GM23338 (cell line): ENCODE measurements around the gene CHRNB4. TPM values are rescaled to one million over a fixed set of nuclear protein-coding genes. Genes with fewer than 3 reads are reported as not detected.
A peak's percentile ranks its signal among the peaks of the same experiment; 100 is the strongest.

Source experiments
- ATAC-seq: fragments of 200-7000 bp; cut with Tn5 transposase; 3 replicates; pipeline ENCODE4 v1.9.1; 2020
- DNase-seq: peaks from one replicate; pipeline ENCODE4 v3.0.0-alpha.2; 2015; ENCODE audit warnings: low spot score
- H2AFZ ChIP-seq: fragments of 200-600 bp; sonication (generic); 2 replicates; pipeline ENCODE4 v1.8.0; 2016; ENCODE audit warnings: antibody characterized with exemption, mild to moderate bottlenecking, moderate library complexity
- H3F3A ChIP-seq: fragments of 200-600 bp; sonication (generic); replicated peaks from 2 replicates; pipeline ENCODE4 v1.8.0; 2017; ENCODE audit warnings: antibody characterized with exemption, mixed run types, low read depth
- H3K27ac ChIP-seq: fragments of 200-600 bp; sonication (generic); 2 replicates; pipeline ENCODE4 v1.6.1; 2016; ENCODE audit warnings: low read depth
- H3K27me3 ChIP-seq: fragments of 200-600 bp; sonication (generic); 2 replicates; pipeline ENCODE4 v1.8.0; 2016; ENCODE audit warnings: mild to moderate bottlenecking, mixed run types, moderate library complexity; ENCODE audit not compliant: insufficient read depth
- H3K36me3 ChIP-seq: fragments of 200-600 bp; sonication (generic); 2 replicates; pipeline ENCODE4 v1.8.0; 2016; ENCODE audit warnings: mild to moderate bottlenecking; ENCODE audit not compliant: insufficient read depth
- H3K4me1 ChIP-seq: fragments of 200-600 bp; sonication (generic); 2 replicates; pipeline ENCODE4 v1.8.0; 2016; ENCODE audit warnings: mild to moderate bottlenecking, moderate library complexity; ENCODE audit not compliant: insufficient read depth
- H3K4me2 ChIP-seq: fragments of 200-600 bp; sonication (generic); 2 replicates; pipeline ENCODE4 v1.7.1; 2017; ENCODE audit warnings: mixed run types
- H3K4me3 ChIP-seq: fragments of 200-600 bp; sonication (generic); 2 replicates; pipeline ENCODE4 v1.6.1; 2016; ENCODE audit warnings: mixed run types
- H3K79me2 ChIP-seq: fragments of 200-600 bp; sonication (generic); replicated peaks from 2 replicates; pipeline ENCODE4 v1.8.0; 2017; ENCODE audit warnings: mild to moderate bottlenecking; ENCODE audit not compliant: insufficient read depth
- H3K9me2 ChIP-seq: fragments of 200-600 bp; sonication (generic); 2 replicates; pipeline ENCODE4 v1.8.0; 2017; ENCODE audit not compliant: insufficient read depth
- H4K20me1 ChIP-seq: fragments of 200-600 bp; sonication (generic); replicated peaks from 2 replicates; pipeline ENCODE4 v1.8.0; 2017; ENCODE audit warnings: mild to moderate bottlenecking; ENCODE audit not compliant: insufficient read depth
- H3K27ac Mint-ChIP-seq: 2 replicates; pipeline ENCODE4 v1.8.0; 2020; ENCODE audit warnings: inconsistent platforms, mild to moderate bottlenecking, moderate library complexity, mixed read lengths
- H3K27me3 Mint-ChIP-seq: 3 replicates; pipeline ENCODE4 v1.8.0; 2022; ENCODE audit warnings: low read depth, mild to moderate bottlenecking, moderate library complexity, mixed read lengths, inconsistent platforms; ENCODE audit not compliant: insufficient read depth, poor library complexity
- H3K36me3 Mint-ChIP-seq: 3 replicates; pipeline ENCODE4 v1.8.0; 2021; ENCODE audit warnings: low read depth, mild to moderate bottlenecking, inconsistent platforms, moderate library complexity, mixed read lengths
- H3K4me1 Mint-ChIP-seq: 3 replicates; pipeline ENCODE4 v1.8.0; 2020; ENCODE audit warnings: mild to moderate bottlenecking, inconsistent platforms, mixed read lengths
- H3K4me3 Mint-ChIP-seq: 3 replicates; pipeline ENCODE4 v1.8.0; 2021; ENCODE audit warnings: moderate library complexity, mild to moderate bottlenecking, inconsistent platforms, mixed read lengths
- H3K9me3 Mint-ChIP-seq: 3 replicates; pipeline ENCODE4 v1.8.0; 2020; ENCODE audit warnings: moderate library complexity, mild to moderate bottlenecking, inconsistent platforms, mixed read lengths
- ETS1 ChIP-seq: IDR thresholded peaks from 2 replicates; pipeline ENCODE4 v1.6.1; 2016; ENCODE audit warnings: antibody characterized with exemption
- EZH2 ChIP-seq: fragments of 200-600 bp; sonication (generic); IDR thresholded peaks from one replicate; pipeline ENCODE4 v1.8.0; 2017; ENCODE audit warnings: antibody characterized with exemption, mild to moderate bottlenecking, low read depth; ENCODE audit not compliant: unreplicated experiment
- JUNB ChIP-seq: IDR thresholded peaks from one replicate; pipeline ENCODE4 v1.6.1; 2016; ENCODE audit warnings: antibody characterized with exemption; ENCODE audit not compliant: unreplicated experiment
- NANOG ChIP-seq: IDR thresholded peaks from 2 replicates; pipeline ENCODE4 v1.6.1; 2016; ENCODE audit warnings: antibody characterized with exemption, borderline replicate concordance
- STAT1 ChIP-seq: IDR thresholded peaks from one replicate; pipeline ENCODE4 v1.6.1; 2016; ENCODE audit warnings: antibody characterized with exemption; ENCODE audit not compliant: unreplicated experiment
- ZNF114 ChIP-seq: fragments of 250-450 bp; sonication (Bioruptor Pico); IDR thresholded peaks from 2 replicates; pipeline ENCODE4 v1.5.0; 2020; ENCODE audit warnings: mild to moderate bottlenecking, moderate library complexity
- ZNF331 ChIP-seq: fragments of 250-450 bp; sonication (Bioruptor Pico); IDR thresholded peaks from 2 replicates; pipeline ENCODE4 v1.5.0; 2020; ENCODE audit warnings: low read depth, mild to moderate bottlenecking, moderate library complexity
- polyA plus RNA-seq: library from polyadenylated mRNA; unstranded; fragments of >200 nt; fragmentation: Nextera tagmentation; extraction: Ambion mirVana; gene quantifications from 2 replicates; pipeline ENCODE4 v1.2.1, GENCODE V29; 2016
- total RNA-seq: library from RNA; depleted of rRNA; stranded (reverse); fragments of >200 nt; shearing (Covaris generic); gene quantifications from 2 replicates; pipeline ENCODE4 v1.2.3, GENCODE V29; 2014
- TF ChIP-seq, protein P1 (sequence below), 2 experiments: fragments of 200-600 bp in 1 of 2; sonication (generic) in 1 of 2; conservative IDR thresholded peaks; 2 replicates each; pipeline versions ENCODE4 v1.5.1 to v1.6.1; 2016 to 2017; ENCODE audit warnings: antibody characterized with exemption in 2 of 2, low read depth in 2 of 2, mild to moderate bottlenecking in 2 of 2, moderate library complexity in 1 of 2

Gene CHRNB4
- total and polyA plus RNA-seq, 2 experiments from 2014 or later: 1.4 to 1.6 TPM

DNA sequence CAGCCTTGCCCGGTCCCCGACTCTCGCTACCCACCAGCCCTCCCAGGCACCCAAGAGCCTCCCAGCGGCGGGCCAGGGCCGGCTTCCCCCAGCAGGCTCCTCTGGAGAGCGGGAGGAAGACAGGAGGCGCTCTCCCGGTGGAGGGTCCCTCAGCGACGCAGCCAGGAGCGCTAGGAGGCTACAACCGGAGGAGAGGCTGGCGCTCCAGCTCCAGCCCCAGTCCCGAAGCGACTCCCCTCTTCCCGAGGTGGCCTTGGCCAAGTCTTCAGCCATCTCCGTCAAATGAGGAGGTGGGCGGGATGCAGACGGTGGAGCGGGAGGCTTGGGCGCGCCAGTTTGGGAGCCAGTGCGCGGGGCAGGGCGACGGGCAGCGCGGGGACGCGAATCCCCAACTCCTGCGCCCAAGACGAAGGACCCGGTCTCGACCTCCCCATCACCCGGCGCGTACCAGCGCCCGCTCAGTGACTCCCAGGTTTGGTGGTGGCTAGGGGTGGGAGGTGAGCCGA lies 20.9 kb downstream of the CHRNB4 start:
- Mint-ChIP-seq H3K4me1 (peaks cover 21% of the 10 kb centered on the region), H3K4me3 (peak overlapping the region; percentile 72), H3K36me3 (no peaks in the 10 kb centered on the region), H3K27me3 (peaks cover 36% of the 10 kb centered on the region), H3K27ac (no peak overlapping the region), H3K9me3 (no peaks in the 10 kb centered on the region)
- Histone ChIP-seq H3K4me2 (peak overlapping the region; percentile 93), H2AFZ (peak overlapping the region; percentile 98), H3K9me2 (no peaks in the 10 kb centered on the region), H3K4me3 (peak overlapping the region; percentile 71), H3K27me3 (peaks cover 44% of the 10 kb centered on the region), H3K79me2 (no peaks in the 10 kb centered on the region), H3K36me3 (no peaks in the 10 kb centered on the region), H4K20me1 (no peaks in the 10 kb centered on the region), H3K27ac (no peak overlapping the region), H3K4me1 (no peaks in the 10 kb centered on the region), H3F3A (no peaks in the 10 kb centered on the region)
- ATAC-seq (peak; percentile 75), DNase-seq (peak; percentile 80)
- no peak for TF ChIP-seq ETS1
- peak; percentile 43 for TF ChIP-seq EZH2
- TF ChIP-seq ZNF114 (CRISPR knock-in tag): no peak
- no peak for TF ChIP-seq NANOG
- TF ChIP-seq, protein P1, sequence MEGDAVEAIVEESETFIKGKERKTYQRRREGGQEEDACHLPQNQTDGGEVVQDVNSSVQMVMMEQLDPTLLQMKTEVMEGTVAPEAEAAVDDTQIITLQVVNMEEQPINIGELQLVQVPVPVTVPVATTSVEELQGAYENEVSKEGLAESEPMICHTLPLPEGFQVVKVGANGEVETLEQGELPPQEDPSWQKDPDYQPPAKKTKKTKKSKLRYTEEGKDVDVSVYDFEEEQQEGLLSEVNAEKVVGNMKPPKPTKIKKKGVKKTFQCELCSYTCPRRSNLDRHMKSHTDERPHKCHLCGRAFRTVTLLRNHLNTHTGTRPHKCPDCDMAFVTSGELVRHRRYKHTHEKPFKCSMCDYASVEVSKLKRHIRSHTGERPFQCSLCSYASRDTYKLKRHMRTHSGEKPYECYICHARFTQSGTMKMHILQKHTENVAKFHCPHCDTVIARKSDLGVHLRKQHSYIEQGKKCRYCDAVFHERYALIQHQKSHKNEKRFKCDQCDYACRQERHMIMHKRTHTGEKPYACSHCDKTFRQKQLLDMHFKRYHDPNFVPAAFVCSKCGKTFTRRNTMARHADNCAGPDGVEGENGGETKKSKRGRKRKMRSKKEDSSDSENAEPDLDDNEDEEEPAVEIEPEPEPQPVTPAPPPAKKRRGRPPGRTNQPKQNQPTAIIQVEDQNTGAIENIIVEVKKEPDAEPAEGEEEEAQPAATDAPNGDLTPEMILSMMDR (conservative IDR thresholded peaks at IDR 0.05; ENCODE audit: low read depth in 2 of 2): peak; percentile 52 to 77
- no peak for TF ChIP-seq JUNB

- Histone ChIP-seq H3F3A (no peaks in the 10 kb centered on the region), H3K9me2 (no peaks in the 10 kb centered on the region), H3K36me3 (no peaks in the 10 kb centered on the region), H3K4me3 (peak overlapping the region; percentile 71), H4K20me1 (no peaks in the 10 kb centered on the region), H2AFZ (peak overlapping the region; percentile 98), H3K27me3 (peaks cover 44% of the 10 kb centered on the region), H3K4me1 (no peaks in the 10 kb centered on the region), H3K27ac (no peak overlapping the region), H3K4me2 (peak overlapping the region; percentile 93), H3K79me2 (no peaks in the 10 kb centered on the region)
- H3K4me1 Mint-ChIP-seq: peaks cover 21% of the 10 kb centered on the region
- DNase-seq (peak; percentile 46), ATAC-seq (peak; percentile 10)
- H3K36me3 Mint-ChIP-seq: no peaks in the 10 kb centered on the region
- no peak overlapping the region for H3K27ac Mint-ChIP-seq
- TF ChIP-seq ZNF114 (CRISPR knock-in tag): no peak
- TF ChIP-seq STAT1: no peak
- TF ChIP-seq, protein P1 (conservative IDR thresholded peaks at IDR 0.05; ENCODE audit: low read depth in 2 of 2): 0 out of 4 replicates have a peak, but pooled peaks of 1 of the 2 experiments have one; percentile 11
- no peak for TF ChIP-seq ZNF331 (CRISPR knock-in tag)
- H3K9me3 Mint-ChIP-seq: no peaks in the 10 kb centered on the region
- peaks cover 36% of the 10 kb centered on the region for H3K27me3 Mint-ChIP-seq
- peak overlapping the region; percentile 72 for H3K4me3 Mint-ChIP-seq
Observed at GRCh38 chr15:78619022-78619950, 21.7 kb downstream of the CHRNB4 start.
